ENCODE results near the gene GAN.

- TF ChIP-seq ZNF274 (IDR thresholded peaks at IDR 0.05; ENCODE audit: low read depth, low read length) (no peak), RAD21 (IDR thresholded peaks at IDR 0.05; ENCODE audit: low read depth) (no peak)
- TF ChIP-seq, protein P1, sequence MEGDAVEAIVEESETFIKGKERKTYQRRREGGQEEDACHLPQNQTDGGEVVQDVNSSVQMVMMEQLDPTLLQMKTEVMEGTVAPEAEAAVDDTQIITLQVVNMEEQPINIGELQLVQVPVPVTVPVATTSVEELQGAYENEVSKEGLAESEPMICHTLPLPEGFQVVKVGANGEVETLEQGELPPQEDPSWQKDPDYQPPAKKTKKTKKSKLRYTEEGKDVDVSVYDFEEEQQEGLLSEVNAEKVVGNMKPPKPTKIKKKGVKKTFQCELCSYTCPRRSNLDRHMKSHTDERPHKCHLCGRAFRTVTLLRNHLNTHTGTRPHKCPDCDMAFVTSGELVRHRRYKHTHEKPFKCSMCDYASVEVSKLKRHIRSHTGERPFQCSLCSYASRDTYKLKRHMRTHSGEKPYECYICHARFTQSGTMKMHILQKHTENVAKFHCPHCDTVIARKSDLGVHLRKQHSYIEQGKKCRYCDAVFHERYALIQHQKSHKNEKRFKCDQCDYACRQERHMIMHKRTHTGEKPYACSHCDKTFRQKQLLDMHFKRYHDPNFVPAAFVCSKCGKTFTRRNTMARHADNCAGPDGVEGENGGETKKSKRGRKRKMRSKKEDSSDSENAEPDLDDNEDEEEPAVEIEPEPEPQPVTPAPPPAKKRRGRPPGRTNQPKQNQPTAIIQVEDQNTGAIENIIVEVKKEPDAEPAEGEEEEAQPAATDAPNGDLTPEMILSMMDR (IDR thresholded peaks at IDR 0.05 in 2 of 3, conservative IDR thresholded peaks at IDR 0.05 in 1 of 3; ENCODE audit: borderline replicate concordance in 1 of 3, insufficient read depth in 1 of 3, low read depth in 2 of 3, low read length in 2 of 3), result no peak
Observed at GRCh38 chr16:81349608-81350305, 35.0 kb downstream of the GAN start.

Measured in HCT116 (cell line).